ENCODE data around the gene KAT8.

- TF ChIP-seq YY1 (IDR thresholded peaks at IDR 0.05; ENCODE audit: insufficient read depth, insufficient read length) (no peak), ZNF274 (IDR thresholded peaks at IDR 0.05; ENCODE audit: low read depth, low read length) (no peak)
These were observed 32.7 kb upstream of the KAT8 start for GRCh38 chr16:31084584-31085302.

All from NT2/D1 (cell line).